A549 (cell line): ENCODE measurements around the gene GALT. TPM values are rescaled to one million over a fixed set of nuclear protein-coding genes. Genes with fewer than 3 reads are reported as not detected.

Source experiments
- ATAC-seq, 2 experiments: fragments of 200-7000 bp in 1 of 2; fragments of >200 bp in 1 of 2; cut with Nextera tagmentation in 1 of 2; cut with Tn5 transposase in 1 of 2; 3 replicates each; pipeline versions ENCODE4 v1.8.0 to v1.9.1; 2018 to 2020; ENCODE audit warnings: mild to moderate bottlenecking in 1 of 2, moderate library complexity in 1 of 2
- CTCF ChIA-PET: fragments of 300-600 bp; sonication (Branson Sonifier 250); formaldehyde crosslinking; extraction: SDS; loops from one replicate; lab custom pipeline; 2021; ENCODE audit warnings: antibody characterized with exemption, inconsistent platforms; lab: Yijun Ruan, JAX
- POLR2A ChIA-PET: fragments of 350-600 bp; formaldehyde crosslinking; extraction: SDS; loops from one replicate; lab custom pipeline; 2021; ENCODE audit warnings: antibody characterized with exemption, inconsistent platforms; lab: Yijun Ruan, JAX
- DNase-seq, 2 experiments: peaks; one replicate each; pipeline versions ENCODE4 v3.0.0 to v3.0.0-alpha.2; 2011 to 2016; ENCODE audit warnings: low read depth in 1 of 2, low spot score in 1 of 2
- FAIRE-seq: peaks from 2 replicates; lab custom pipeline; 2011; peaks lifted over from hg19 to GRCh38; lab: Jason Lieb, UNC
- H3K27ac ChIP-seq, 2 experiments: fragments of >200 bp; sonication (Bioruptor Twin); formaldehyde crosslinking; 3 replicates each; pipeline ENCODE4 v1.5.1; 2016 to 2017
- H3K4me1 ChIP-seq: fragments of >200 bp; sonication (Bioruptor Twin); formaldehyde crosslinking; 3 replicates; pipeline ENCODE4 v1.6.1; 2016
- H3K4me2 ChIP-seq: fragments of >200 bp; sonication (Bioruptor Twin); formaldehyde crosslinking; 3 replicates; pipeline ENCODE4 v1.6.1; 2016
- H3K4me3 ChIP-seq: fragments of >200 bp; sonication (Bioruptor Twin); formaldehyde crosslinking; 3 replicates; pipeline ENCODE4 v1.5.1; 2016
- H3K9me3 ChIP-seq: fragments of >200 bp; sonication (Bioruptor Twin); formaldehyde crosslinking; 3 replicates; pipeline ENCODE4 v1.6.1; 2016
- BHLHE40 ChIP-seq: IDR thresholded peaks from 2 replicates; pipeline ENCODE4 v1.6.1; 2012; ENCODE audit warnings: low read depth, low read length, inconsistent platforms
- CEBPB ChIP-seq, 2 experiments: fragments of >200 bp in 1 of 2; sonication (Bioruptor Twin) in 1 of 2; formaldehyde crosslinking in 1 of 2; IDR thresholded peaks; 2 replicates each; pipeline ENCODE4 v1.6.1; 2012 to 2016
- EHF ChIP-seq: fragments of 250-450 bp; sonication (Bioruptor Pico); IDR thresholded peaks from 2 replicates; pipeline ENCODE4 v1.5.0; 2020; ENCODE audit warnings: mild to moderate bottlenecking
- EHMT2 ChIP-seq: fragments of 200-600 bp; sonication (generic); IDR thresholded peaks from 2 replicates; pipeline ENCODE4 v1.6.1; 2016; ENCODE audit warnings: antibody characterized with exemption, low read depth, mild to moderate bottlenecking, moderate library complexity
- EP300 ChIP-seq, 2 experiments: fragments of >200 bp; sonication (Bioruptor Twin); formaldehyde crosslinking; IDR thresholded peaks; 2 replicates in 1 of 2; 3 replicates in 1 of 2; pipeline ENCODE4 v1.6.1; 2016 to 2017
- ESRRA ChIP-seq: fragments of 150-350 bp; IDR thresholded peaks from 2 replicates; pipeline ENCODE4 v1.6.1; 2014; ENCODE audit warnings: mild to moderate bottlenecking, low read length, borderline replicate concordance
- FOXS1 ChIP-seq: fragments of 250-450 bp; sonication (Bioruptor Pico); IDR thresholded peaks from 2 replicates; pipeline ENCODE4 v1.5.0; 2020; ENCODE audit warnings: mild to moderate bottlenecking, moderate library complexity
- GATA3 ChIP-seq: IDR thresholded peaks from 2 replicates; pipeline ENCODE4 v1.6.1; 2012; ENCODE audit warnings: borderline replicate concordance
- HDAC2 ChIP-seq: fragments of 200-600 bp; sonication (generic); IDR thresholded peaks from 2 replicates; pipeline ENCODE4 v1.6.1; 2016
- HOXA7 ChIP-seq: fragments of 250-450 bp; sonication (Bioruptor Pico); IDR thresholded peaks from 2 replicates; pipeline ENCODE4 v1.5.0; 2020; ENCODE audit warnings: mild to moderate bottlenecking, moderate library complexity
- HOXB13 ChIP-seq: fragments of 250-450 bp; sonication (Bioruptor Pico); IDR thresholded peaks from 2 replicates; pipeline ENCODE4 v1.5.0; 2020; ENCODE audit warnings: low read depth, mild to moderate bottlenecking, moderate library complexity
- HOXB5 ChIP-seq: fragments of 250-450 bp; sonication (Bioruptor Pico); IDR thresholded peaks from 2 replicates; pipeline ENCODE4 v1.5.0; 2020; ENCODE audit warnings: mild to moderate bottlenecking, moderate library complexity
- KDM1A ChIP-seq: fragments of 200-600 bp; sonication (generic); IDR thresholded peaks from 2 replicates; pipeline ENCODE4 v1.6.1; 2016; ENCODE audit warnings: low read depth, mild to moderate bottlenecking
- KDM5A ChIP-seq: fragments of 200-600 bp; sonication (generic); IDR thresholded peaks from 2 replicates; pipeline ENCODE4 v1.6.1; 2016; ENCODE audit warnings: antibody characterized with exemption, mild to moderate bottlenecking
- MYC ChIP-seq: IDR thresholded peaks from 2 replicates; pipeline ENCODE4 v1.6.1; 2012; ENCODE audit warnings: mild to moderate bottlenecking, inconsistent platforms, low read length, improper control_type of control experiment, borderline replicate concordance
- POLR2A ChIP-seq: IDR thresholded peaks from 2 replicates; pipeline ENCODE4 v1.6.1; 2012; ENCODE audit warnings: mild to moderate bottlenecking, low read length
- RFX5 ChIP-seq: fragments of 450-650 bp; IDR thresholded peaks from 2 replicates; pipeline ENCODE4 v1.7.1; 2014; ENCODE audit warnings: antibody characterized with exemption, mild to moderate bottlenecking, moderate library complexity
- SMC3 ChIP-seq: fragments of >200 bp; sonication (Bioruptor Twin); formaldehyde crosslinking; IDR thresholded peaks from 3 replicates; pipeline ENCODE4 v1.6.1; 2018; ENCODE audit warnings: inconsistent platforms
- SREBF2 ChIP-seq: fragments of 450-650 bp; IDR thresholded peaks from 2 replicates; pipeline ENCODE4 v1.6.1; 2014; ENCODE audit warnings: mild to moderate bottlenecking, moderate library complexity
- TFCP2L1 ChIP-seq: fragments of 250-450 bp; sonication (Bioruptor Pico); IDR thresholded peaks from 2 replicates; pipeline ENCODE4 v1.5.0; 2021; ENCODE audit warnings: mild to moderate bottlenecking
- TP53 ChIP-seq: fragments of 250-450 bp; sonication (Bioruptor Pico); IDR thresholded peaks from 2 replicates; pipeline ENCODE4 v1.5.0; 2021; ENCODE audit warnings: mild to moderate bottlenecking, moderate library complexity
- ZNF302 ChIP-seq: fragments of 250-450 bp; sonication (Bioruptor Pico); IDR thresholded peaks from 2 replicates; pipeline ENCODE4 v1.9.0; 2021; ENCODE audit warnings: inconsistent platforms, mild to moderate bottlenecking, moderate library complexity
- ZSCAN20 ChIP-seq: fragments of 250-450 bp; sonication (Bioruptor Pico); IDR thresholded peaks from 2 replicates; pipeline ENCODE4 v1.8.0; 2022; ENCODE audit warnings: mild to moderate bottlenecking, moderate library complexity
- WGBS: methylation state at CpG from one replicate; pipeline ENCODE4 v1.1.6; 2017; ENCODE audit errors: missing lambda C conversion rate; 5-methylcytosine and 5-hydroxymethylcytosine counted together
- polyA plus RNA-seq, 4 experiments: library from polyadenylated mRNA; depleted of rRNA in 3 of 4; stranded (reverse); fragments of >200 nt; fragmentation: RNase III in 1 of 4; extraction: RNeasy Plus Mini Kit Qiagen cat#74134 plus additional on column Dnase treatment in 1 of 4; gene quantifications; 2 replicates in 3 of 4; 3 replicates in 1 of 4; pipeline ENCODE4 v1.2.3, GENCODE V29; 2011 to 2017
- TF ChIP-seq, protein P1 (sequence below): fragments of 250-450 bp; sonication (Bioruptor Pico); IDR thresholded peaks from 2 replicates; pipeline ENCODE4 v1.5.0; 2021; ENCODE audit warnings: mild to moderate bottlenecking, moderate library complexity, borderline replicate concordance
- TF ChIP-seq, protein P2 (sequence below): fragments of >200 bp; sonication (Bioruptor Twin); formaldehyde crosslinking; IDR thresholded peaks from 3 replicates; pipeline ENCODE4 v1.6.1; 2016
- TF ChIP-seq, protein P3 (sequence below): fragments of >200 bp; sonication (Bioruptor Twin); formaldehyde crosslinking; IDR thresholded peaks from 3 replicates; pipeline ENCODE4 v1.5.1; 2016

Gene GALT
- polyA plus RNA-seq, 2 of the 4 experiments (the other 2 are of a cell fraction) = 19.0 to 28.4 TPM

DNA sequence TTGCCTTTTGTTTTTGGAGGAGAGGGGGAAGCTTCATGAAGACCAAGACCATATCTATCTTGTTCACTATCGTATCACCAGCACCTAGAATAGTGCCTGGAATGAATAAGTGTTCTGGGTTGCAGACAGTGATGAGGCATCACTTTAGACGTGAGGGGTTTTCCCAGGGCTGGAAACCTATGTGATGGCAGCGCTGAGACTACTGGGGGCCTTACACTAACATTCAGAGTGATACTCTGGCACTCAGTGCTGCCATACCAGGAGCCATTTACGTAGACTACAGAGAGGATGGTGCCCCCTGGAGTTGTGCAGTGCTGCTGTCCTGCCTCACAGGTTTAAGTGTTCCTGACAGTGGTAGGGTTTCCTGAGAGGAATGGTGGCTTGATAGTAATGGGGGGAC is 37.7 kb downstream of the GALT start:
- 76% methylated on average over 4 of the region's 4 CpGs for WGBS
- TF ChIP-seq EP300 (IDR thresholded peaks at IDR 0.05) = no peak
- no peak for TF ChIP-seq TP53 (CRISPR knock-in tag)
- TF ChIP-seq HOXB5 (CRISPR knock-in tag) = no peak
- TF ChIP-seq ZSCAN20 (CRISPR knock-in tag) = no peak
- TF ChIP-seq SMC3 = no peak
- no peak for TF ChIP-seq EHMT2
- TF ChIP-seq CEBPB (IDR thresholded peaks at IDR 0.05) = no peak
- TF ChIP-seq, protein P1, sequence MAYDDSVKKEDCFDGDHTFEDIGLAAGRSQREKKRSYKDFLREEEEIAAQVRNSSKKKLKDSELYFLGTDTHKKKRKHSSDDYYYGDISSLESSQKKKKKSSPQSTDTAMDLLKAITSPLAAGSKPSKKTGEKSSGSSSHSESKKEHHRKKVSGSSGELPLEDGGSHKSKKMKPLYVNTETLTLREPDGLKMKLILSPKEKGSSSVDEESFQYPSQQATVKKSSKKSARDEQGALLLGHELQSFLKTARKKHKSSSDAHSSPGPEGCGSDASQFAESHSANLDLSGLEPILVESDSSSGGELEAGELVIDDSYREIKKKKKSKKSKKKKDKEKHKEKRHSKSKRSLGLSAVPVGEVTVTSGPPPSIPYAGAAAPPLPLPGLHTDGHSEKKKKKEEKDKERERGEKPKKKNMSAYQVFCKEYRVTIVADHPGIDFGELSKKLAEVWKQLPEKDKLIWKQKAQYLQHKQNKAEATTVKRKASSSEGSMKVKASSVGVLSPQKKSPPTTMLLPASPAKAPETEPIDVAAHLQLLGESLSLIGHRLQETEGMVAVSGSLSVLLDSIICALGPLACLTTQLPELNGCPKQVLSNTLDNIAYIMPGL = no peak
- TF ChIP-seq, protein P2, sequence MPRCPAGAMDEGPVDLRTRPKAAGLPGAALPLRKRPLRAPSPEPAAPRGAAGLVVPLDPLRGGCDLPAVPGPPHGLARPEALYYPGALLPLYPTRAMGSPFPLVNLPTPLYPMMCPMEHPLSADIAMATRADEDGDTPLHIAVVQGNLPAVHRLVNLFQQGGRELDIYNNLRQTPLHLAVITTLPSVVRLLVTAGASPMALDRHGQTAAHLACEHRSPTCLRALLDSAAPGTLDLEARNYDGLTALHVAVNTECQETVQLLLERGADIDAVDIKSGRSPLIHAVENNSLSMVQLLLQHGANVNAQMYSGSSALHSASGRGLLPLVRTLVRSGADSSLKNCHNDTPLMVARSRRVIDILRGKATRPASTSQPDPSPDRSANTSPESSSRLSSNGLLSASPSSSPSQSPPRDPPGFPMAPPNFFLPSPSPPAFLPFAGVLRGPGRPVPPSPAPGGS = no peak
- no peak for DNase-seq
- Histone ChIP-seq H3K4me1 (no peaks in the 10 kb centered on the region), H3K4me3 (no peak overlapping the region), H3K9me3 (no peaks in the 10 kb centered on the region), H3K4me2 (no peak overlapping the region), H3K27ac (no peak overlapping the region)
- CTCF ChIA-PET = interaction anchor here (2.1 to 10.1 kb wide), 2 partner anchors 16 to 17 kb away, joined by 6 to 135 read pairs; no protein-coding TSS in a partner anchor
- ATAC-seq = no peak
- FAIRE-seq = no peak
- POLR2A ChIA-PET = no interaction called here

DNA sequence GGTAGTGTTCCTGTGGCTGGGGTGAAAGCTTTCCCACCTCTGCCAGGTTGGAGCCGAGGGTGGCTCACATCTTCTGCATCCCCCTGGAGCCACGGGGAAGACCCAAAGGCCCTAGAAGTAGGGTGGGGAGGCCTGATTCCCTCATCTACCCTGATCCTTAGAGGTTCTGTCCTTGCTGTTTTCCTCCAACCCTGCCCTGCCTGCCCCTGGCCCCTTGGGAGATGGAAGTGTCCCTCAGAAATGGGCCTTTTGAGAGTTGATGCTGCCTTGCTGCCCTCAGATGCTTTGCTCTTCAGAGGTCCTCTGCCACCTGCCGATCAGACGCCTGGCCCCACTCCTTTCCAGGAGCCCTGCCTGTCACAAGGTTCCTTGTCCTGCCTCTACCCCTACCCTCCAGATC is 38.3 kb downstream of the GALT start:
- H3K9me3 ChIP-seq = no peaks in the 10 kb centered on the region
- ChIA-PET POLR2A (no interaction called here), CTCF (interaction anchor here (0.9 to 10.1 kb wide), 3 partner anchors 9 to 76 kb away, joined by 3 to 135 read pairs (median 32); no protein-coding TSS in a partner anchor)
- H3K4me2 ChIP-seq = no peak overlapping the region
- no peak overlapping the region for H3K4me3 ChIP-seq
- H3K4me1 ChIP-seq = no peaks in the 10 kb centered on the region
- FAIRE-seq (no peak), ATAC-seq (no peak), DNase-seq (no peak)
- H3K27ac ChIP-seq = no peak overlapping the region
- 69% methylated on average over 4 of the region's 4 CpGs for WGBS
- TF ChIP-seq RFX5 (no peak), HDAC2 (no peak), SREBF2 (no peak), ESRRA (no peak), EHMT2 (no peak), HOXA7 (CRISPR knock-in tag) (no peak), GATA3 (no peak), MYC (no peak)
- TF ChIP-seq, protein P2 = no peak

DNA sequence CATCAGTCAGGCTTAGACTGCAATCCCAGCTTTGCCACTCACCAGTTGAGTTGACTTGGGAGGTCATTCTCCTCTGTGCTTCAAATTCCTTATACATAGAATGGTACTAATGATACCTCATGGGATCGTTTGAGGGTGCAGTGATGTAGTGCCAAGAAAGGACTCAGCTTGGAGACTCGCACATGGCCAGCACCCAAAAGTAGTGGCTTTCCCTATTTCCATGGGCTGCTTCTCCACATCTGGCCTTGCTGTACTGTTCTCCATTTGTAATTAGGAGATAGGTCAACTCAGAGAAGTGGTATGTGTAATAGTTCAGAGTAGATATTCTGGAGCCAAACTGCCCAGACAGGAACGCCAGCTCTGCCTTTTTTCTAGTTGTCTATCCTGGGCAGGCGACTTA is 39.1 kb downstream of the GALT start:
- Histone ChIP-seq H3K4me3 (no peak overlapping the region), H3K4me2 (no peak overlapping the region), H3K4me1 (no peaks in the 10 kb centered on the region), H3K9me3 (no peaks in the 10 kb centered on the region), H3K27ac (no peak overlapping the region)
- DNase-seq (no peak), ATAC-seq (no peak), FAIRE-seq (no peak)
- 65% methylated on average over 4 of the region's 4 CpGs for WGBS
- ChIA-PET CTCF (interaction anchor here (0.5 to 10.1 kb wide), 6 partner anchors 10 to 94 kb away, joined by 3 to 135 read pairs (median 6); no protein-coding TSS in a partner anchor), POLR2A (no interaction called here)
- TF ChIP-seq, protein P3, sequence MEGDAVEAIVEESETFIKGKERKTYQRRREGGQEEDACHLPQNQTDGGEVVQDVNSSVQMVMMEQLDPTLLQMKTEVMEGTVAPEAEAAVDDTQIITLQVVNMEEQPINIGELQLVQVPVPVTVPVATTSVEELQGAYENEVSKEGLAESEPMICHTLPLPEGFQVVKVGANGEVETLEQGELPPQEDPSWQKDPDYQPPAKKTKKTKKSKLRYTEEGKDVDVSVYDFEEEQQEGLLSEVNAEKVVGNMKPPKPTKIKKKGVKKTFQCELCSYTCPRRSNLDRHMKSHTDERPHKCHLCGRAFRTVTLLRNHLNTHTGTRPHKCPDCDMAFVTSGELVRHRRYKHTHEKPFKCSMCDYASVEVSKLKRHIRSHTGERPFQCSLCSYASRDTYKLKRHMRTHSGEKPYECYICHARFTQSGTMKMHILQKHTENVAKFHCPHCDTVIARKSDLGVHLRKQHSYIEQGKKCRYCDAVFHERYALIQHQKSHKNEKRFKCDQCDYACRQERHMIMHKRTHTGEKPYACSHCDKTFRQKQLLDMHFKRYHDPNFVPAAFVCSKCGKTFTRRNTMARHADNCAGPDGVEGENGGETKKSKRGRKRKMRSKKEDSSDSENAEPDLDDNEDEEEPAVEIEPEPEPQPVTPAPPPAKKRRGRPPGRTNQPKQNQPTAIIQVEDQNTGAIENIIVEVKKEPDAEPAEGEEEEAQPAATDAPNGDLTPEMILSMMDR = no peak
- TF ChIP-seq KDM1A (no peak), FOXS1 (CRISPR knock-in tag) (no peak), RFX5 (no peak), EHF (CRISPR knock-in tag) (no peak), HDAC2 (no peak), HOXB13 (CRISPR knock-in tag) (no peak), MYC (no peak), ZNF302 (CRISPR knock-in tag) (no peak), CEBPB (IDR thresholded peaks at IDR 0.05) (no peak), POLR2A (no peak), BHLHE40 (no peak), KDM5A (no peak), TFCP2L1 (CRISPR knock-in tag) (no peak)
- TF ChIP-seq, protein P2 = no peak
